ENCODE results near the gene C1QA. TPM values are rescaled to one million over a fixed set of nuclear protein-coding genes. Genes with fewer than 3 reads are reported as not detected.
"Not testable (repeated sequence)": the region's sequence is repeated elsewhere in the genome, so short reads cannot be mapped to it uniquely, and the experiment has no call there.

Gene C1QA
- total RNA-seq, 1 donor from 2014 or later = not detected

DNA sequence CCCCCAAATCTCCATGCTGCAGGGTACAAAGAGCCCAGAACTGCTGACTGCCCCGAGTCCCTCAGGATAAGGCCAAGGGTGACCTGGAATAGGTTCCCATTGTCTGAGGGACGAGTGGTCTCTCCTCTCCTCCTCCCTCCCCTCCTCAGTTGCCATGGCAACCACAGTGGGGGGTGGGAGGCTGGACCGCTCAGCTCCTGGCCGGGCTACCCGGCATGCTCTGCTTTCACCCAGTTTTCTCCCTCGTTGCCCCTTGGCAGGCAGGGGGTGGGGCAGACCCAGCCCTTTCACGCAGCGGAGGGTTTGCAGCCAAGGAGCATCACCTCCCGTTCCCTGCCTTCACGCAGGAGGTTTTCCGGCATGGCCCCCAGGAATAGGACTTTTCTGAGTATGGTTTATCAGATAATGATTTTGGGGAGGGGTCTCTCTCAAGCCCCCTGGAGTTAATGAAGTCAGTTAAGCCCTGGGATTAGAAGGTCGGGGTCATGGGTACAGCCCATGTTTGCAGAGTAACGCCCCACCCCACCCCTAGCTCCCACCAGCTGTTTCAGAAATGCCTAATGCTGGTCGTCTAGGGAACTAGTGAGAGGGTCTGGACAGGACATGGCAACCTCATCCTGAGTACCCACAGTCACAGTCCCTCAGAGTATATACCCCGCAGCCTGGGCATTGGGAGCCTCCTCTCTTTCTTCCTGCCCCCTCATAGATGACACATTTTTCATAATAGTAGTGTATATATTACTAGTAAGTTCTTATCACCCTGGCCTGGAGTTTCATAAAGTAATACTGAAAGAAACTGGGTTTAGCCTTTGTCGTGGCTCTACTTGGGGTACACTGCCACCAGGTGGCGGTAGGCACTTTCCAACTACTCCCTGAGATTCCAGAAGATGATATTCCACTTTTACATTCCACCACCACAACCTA is 37.3 kb downstream of the C1QA start:
- H3K27me3 Mint-ChIP-seq = peaks cover 34% of the 10 kb centered on the region
- H3K4me1 Mint-ChIP-seq (ENCODE audit: low read depth) = peaks cover 6% of the 10 kb centered on the region
- peak overlapping the region; percentile 30 for H3K27ac Mint-ChIP-seq
- no peak overlapping the region for H3K4me3 Mint-ChIP-seq (ENCODE audit: low read depth)
- TF ChIP-seq, protein P1, sequence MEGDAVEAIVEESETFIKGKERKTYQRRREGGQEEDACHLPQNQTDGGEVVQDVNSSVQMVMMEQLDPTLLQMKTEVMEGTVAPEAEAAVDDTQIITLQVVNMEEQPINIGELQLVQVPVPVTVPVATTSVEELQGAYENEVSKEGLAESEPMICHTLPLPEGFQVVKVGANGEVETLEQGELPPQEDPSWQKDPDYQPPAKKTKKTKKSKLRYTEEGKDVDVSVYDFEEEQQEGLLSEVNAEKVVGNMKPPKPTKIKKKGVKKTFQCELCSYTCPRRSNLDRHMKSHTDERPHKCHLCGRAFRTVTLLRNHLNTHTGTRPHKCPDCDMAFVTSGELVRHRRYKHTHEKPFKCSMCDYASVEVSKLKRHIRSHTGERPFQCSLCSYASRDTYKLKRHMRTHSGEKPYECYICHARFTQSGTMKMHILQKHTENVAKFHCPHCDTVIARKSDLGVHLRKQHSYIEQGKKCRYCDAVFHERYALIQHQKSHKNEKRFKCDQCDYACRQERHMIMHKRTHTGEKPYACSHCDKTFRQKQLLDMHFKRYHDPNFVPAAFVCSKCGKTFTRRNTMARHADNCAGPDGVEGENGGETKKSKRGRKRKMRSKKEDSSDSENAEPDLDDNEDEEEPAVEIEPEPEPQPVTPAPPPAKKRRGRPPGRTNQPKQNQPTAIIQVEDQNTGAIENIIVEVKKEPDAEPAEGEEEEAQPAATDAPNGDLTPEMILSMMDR (IDR thresholded peaks at IDR 0.05; ENCODE audit: unreplicated experiment) = peak; percentile 88
- no peak for DNase-seq (ENCODE audit: low spot score, unreplicated experiment)
- H3K36me3 Mint-ChIP-seq (ENCODE audit: insufficient read depth) = no peaks in the 10 kb centered on the region
- H3K9me3 Mint-ChIP-seq (ENCODE audit: low read depth) = no peaks in the 10 kb centered on the region

DNA sequence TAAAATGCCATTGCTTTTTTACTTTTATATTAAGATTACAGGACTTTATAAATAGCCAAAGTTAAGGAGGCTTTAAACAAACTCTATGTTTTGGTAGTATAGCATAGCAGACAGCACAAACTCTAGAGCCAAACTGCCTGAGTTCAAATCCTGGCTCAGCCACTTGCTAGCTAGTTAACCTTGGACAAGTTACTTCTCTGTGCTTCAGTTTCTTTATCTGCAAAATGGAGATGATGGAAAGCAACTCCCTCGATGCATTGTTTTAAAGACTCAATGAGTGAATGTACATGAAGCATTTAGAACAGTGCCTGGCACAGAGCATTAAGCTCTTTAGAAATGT is 38.0 kb downstream of the C1QA start:
- no peak for DNase-seq (ENCODE audit: low spot score, unreplicated experiment)
- Mint-ChIP-seq H3K9me3 (ENCODE audit: low read depth) (no peaks in the 10 kb centered on the region), H3K4me1 (ENCODE audit: low read depth) (peaks cover 6% of the 10 kb centered on the region), H3K27me3 (peaks cover 28% of the 10 kb centered on the region), H3K27ac (peak overlapping the region; percentile 30), H3K4me3 (ENCODE audit: low read depth) (no peak overlapping the region), H3K36me3 (ENCODE audit: insufficient read depth) (no peaks in the 10 kb centered on the region)
- TF ChIP-seq, protein P1 (IDR thresholded peaks at IDR 0.05; ENCODE audit: unreplicated experiment) = no peak

DNA sequence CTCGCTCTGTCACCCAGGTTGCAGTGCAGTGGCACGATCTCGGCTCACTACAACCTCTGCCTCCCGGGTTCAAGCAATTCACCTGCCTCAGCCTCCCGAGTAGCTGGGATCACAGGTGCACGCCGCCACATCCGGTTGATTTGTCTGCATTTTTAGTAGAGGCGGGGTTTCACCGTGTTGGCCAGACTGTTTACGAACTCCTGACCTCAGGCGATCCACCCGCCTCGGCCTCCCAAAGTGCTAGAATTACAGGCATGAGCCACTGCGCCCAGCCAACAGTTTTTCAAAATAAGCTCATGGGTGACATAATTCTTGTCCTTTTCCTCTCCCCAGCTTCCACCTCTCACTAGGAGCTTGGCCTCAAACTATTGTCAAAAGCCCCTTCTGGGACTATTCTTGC is 39.7 kb downstream of the C1QA start:
- H3K27ac Mint-ChIP-seq; DNase-seq (ENCODE audit: low spot score, unreplicated experiment); H3K9me3 Mint-ChIP-seq (ENCODE audit: low read depth); H3K4me3 Mint-ChIP-seq (ENCODE audit: low read depth); H3K36me3 Mint-ChIP-seq (ENCODE audit: insufficient read depth); H3K4me1 Mint-ChIP-seq (ENCODE audit: low read depth): not testable (repeated sequence)
- H3K27me3 Mint-ChIP-seq = peaks cover 21% of the 10 kb centered on the region

DNA sequence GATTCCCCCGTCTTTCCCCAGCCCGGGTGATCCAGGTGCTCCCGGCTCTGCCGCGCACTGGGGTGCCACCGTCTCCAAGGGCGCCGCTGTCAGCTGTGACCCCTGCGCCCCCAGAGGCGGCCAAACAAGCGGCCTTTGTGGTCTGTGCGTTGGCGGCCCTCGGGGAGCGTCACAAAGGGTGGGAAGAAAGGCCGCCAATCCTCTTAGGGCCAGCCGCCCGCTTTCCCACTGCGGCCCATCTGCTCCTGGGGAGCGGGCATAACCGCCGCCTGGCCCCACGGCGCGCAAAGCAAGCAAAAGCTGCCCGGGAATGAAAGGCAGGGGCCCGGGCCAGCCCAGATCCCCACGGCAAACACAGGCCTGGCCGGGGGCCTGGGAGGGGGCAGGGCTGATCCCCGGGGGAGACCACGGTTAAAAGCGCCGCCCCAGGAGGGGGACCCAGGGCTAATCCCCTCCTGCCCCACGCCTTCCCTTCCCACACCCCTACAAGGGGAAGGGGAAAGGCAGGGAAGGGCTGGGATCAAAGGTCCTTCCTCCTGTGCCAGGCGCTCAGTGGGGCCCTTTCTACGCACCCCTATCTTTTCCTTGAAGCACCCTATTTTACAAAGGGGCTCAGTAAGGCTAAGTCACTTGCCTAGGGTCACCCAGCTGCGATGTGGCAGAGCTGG is 40.6 kb downstream of the C1QA start:
- TF ChIP-seq, protein P1 (IDR thresholded peaks at IDR 0.05; ENCODE audit: unreplicated experiment) = no peak

DNA sequence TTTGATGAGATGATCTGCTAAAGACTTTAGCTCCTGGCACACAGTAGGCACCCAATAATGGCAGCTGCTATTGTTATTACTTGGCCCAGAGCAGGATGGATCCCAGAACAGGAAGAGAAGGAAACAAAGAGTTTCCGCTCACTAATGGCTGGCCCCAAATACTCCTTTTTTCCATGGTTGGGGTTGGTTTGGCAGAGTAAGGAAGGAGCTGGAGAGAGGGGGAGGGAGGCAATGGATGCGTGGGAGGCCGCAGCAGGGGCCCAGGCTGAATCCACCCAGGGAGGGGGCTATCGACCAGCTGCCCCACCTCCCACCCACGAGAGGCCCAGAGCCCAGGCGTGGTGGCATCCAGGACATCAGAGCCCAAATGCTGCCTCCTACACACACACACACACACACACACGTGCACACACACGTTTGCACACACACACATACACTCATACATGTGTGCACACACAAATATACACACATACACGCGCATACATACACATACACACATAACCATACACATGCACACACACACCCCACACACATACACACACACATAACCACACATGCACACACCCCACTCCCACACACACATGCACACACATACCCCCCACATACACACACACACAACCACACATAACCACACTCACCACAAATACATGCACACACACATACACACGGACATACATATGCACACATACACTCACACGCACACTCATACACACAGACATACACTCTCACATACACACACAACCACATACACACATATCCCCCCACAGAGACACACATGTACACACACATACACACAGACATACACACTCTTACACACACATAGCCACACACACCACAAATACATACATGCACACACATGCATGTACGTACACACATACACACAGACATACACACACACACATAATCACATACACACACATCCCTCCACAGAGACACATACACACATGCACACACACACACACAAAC is 41.8 kb downstream of the C1QA start:
- Mint-ChIP-seq H3K27ac (no peak overlapping the region), H3K27me3 (peaks cover 13% of the 10 kb centered on the region), H3K4me1 (ENCODE audit: low read depth) (peaks cover 2% of the 10 kb centered on the region), H3K4me3 (ENCODE audit: low read depth) (no peak overlapping the region), H3K36me3 (ENCODE audit: insufficient read depth) (no peaks in the 10 kb centered on the region), H3K9me3 (ENCODE audit: low read depth) (no peaks in the 10 kb centered on the region)
- no peak for DNase-seq (ENCODE audit: low spot score, unreplicated experiment)
- TF ChIP-seq, protein P1 (IDR thresholded peaks at IDR 0.05; ENCODE audit: unreplicated experiment) = no peak

More for the DNA sequence above, 40.6 kb downstream of the C1QA start:
- Mint-ChIP-seq H3K36me3 (ENCODE audit: insufficient read depth) (no peaks in the 10 kb centered on the region), H3K9me3 (ENCODE audit: low read depth) (no peaks in the 10 kb centered on the region), H3K4me1 (ENCODE audit: low read depth) (peaks cover 2% of the 10 kb centered on the region), H3K27me3 (peaks cover 21% of the 10 kb centered on the region), H3K4me3 (ENCODE audit: low read depth) (no peak overlapping the region), H3K27ac (no peak overlapping the region)
- DNase-seq (ENCODE audit: low spot score, unreplicated experiment) = no peak
